HG02840 (cell line): ENCODE data around the gene RAB3D.
"Not testable (repeated sequence)": the region's sequence is repeated elsewhere in the genome, so short reads cannot be mapped to it uniquely, and the experiment has no call there.

Source experiments
- ATAC-seq: cut with Tn5 transposase; IDR thresholded peaks from one replicate; pipeline ENCODE4 v1.9.1; 2021; ENCODE audit warnings: mild to moderate bottlenecking, moderate library complexity, moderate number of reproducible peaks; ENCODE audit not compliant: unreplicated experiment, low FRiP score

RAB3D gene

GRCh38 chr19:11339254-11340098 lies at the start of gene RAB3D:
TSS of gene RAB3D (minus strand) at chr19:11339657. CDS start at chr19:11337399, 2,258 bp downstream.
- peak; percentile 64 for ATAC-seq

GRCh38 chr19:11387162-11388034 lies 47.9 kb upstream of the RAB3D start:
- no peak for ATAC-seq

GRCh38 chr19:11384778-11385129 lies 45.3 kb upstream of the RAB3D start:
- no peak for ATAC-seq

GRCh38 chr19:11383706-11384048 lies 44.2 kb upstream of the RAB3D start:
- no peak for ATAC-seq

GRCh38 chr19:11382898-11383705 lies 43.6 kb upstream of the RAB3D start:
- ATAC-seq = no peak

- peak; percentile 73 for ATAC-seq
Observed at GRCh38 chr19:11380653-11381537, 41.4 kb upstream of the RAB3D start.

GRCh38 chr19:11379857-11380350 lies 40.4 kb upstream of the RAB3D start:
- no peak for ATAC-seq

GRCh38 chr19:11379269-11379845 lies 39.9 kb upstream of the RAB3D start:
- ATAC-seq = not testable (repeated sequence)

GRCh38 chr19:11378319-11379189 lies 39.1 kb upstream of the RAB3D start:
- ATAC-seq = no peak

- ATAC-seq = no peak
Observed at GRCh38 chr19:11377756-11378155, 38.3 kb upstream of the RAB3D start.

GRCh38 chr19:11377237-11377636 lies 37.8 kb upstream of the RAB3D start:
- no peak for ATAC-seq

- no peak for ATAC-seq
Observed at GRCh38 chr19:11375143-11375948, 35.9 kb upstream of the RAB3D start.

- peak; percentile 86 for ATAC-seq
Observed at GRCh38 chr19:11374433-11375142, 35.1 kb upstream of the RAB3D start, which contains the start of gene SWSAP1. TSS of gene SWSAP1 (plus strand) at chr19:11374666. CDS start at chr19:11374681, 15 bp downstream.

- ATAC-seq = no peak
Observed at GRCh38 chr19:11373885-11374432, 34.5 kb upstream of the RAB3D start.

GRCh38 chr19:11373166-11373884 lies 33.9 kb upstream of the RAB3D start:
- no peak for ATAC-seq

- no peak for ATAC-seq
Observed at GRCh38 chr19:11370744-11371143, 31.3 kb upstream of the RAB3D start.
